GM19023 (cell line): ENCODE data around the gene GSTM4.
A peak's percentile ranks its signal among the peaks of the same experiment; 100 is the strongest.
"Not testable (repeated sequence)": the region's sequence is repeated elsewhere in the genome, so short reads cannot be mapped to it uniquely, and the experiment has no call there.

Experiments
- ATAC-seq: cut with Tn5 transposase; IDR thresholded peaks from one replicate; pipeline ENCODE4 v1.9.1; 2021; ENCODE audit warnings: mild to moderate bottlenecking, moderate library complexity; ENCODE audit not compliant: unreplicated experiment

Gene GSTM4

DNA sequence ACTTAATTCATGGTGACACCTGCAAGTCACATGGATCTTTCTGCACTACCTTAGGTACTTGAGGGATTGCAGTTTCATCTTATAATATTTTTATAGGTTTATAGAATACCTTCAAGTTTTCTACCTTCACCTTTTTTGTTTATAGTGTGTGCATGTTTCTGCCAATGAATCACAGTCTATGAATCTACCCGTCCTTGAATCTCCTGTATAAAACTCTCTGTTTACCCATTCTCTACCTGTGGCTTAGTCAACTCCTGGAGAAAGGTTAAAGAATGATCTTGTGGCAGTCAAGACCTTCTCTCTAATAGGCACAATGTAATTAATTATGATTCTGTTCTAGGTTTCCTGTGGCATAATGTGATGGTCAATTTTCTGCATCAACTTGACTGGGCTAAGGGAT is 8.8 kb downstream of the GSTM4 start:
- ATAC-seq = no peak

DNA sequence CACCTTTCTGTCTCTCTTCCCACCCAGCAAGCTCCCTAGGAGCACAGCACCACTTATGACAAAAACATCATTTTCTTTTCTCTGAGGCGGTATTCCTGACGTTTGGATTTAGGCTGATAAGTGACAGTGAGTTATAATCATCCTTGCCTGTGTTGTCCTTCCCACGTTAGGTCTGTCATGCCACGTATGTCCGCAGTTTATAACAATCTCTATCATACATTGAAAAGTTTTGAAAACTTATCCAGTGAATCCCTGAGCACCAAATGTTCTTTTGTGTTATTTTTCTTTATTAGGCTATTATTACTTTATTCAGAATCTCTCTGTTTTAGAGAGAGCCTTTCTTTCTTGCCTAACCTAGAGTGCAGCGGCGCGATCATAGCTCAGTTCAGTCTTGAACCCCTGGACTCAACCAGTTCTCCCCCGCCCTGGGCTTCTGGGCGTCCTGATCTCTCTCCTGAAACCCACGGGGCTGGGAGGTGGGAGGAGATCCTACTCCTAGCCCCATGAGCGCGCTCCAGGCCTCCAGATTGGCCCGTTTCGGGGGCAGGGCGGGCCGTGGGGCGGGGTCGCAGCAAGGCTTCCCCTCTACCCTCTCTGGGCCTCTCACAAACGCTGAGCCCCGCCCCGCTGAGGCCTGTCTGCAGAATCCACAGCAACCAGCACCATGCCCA is 11.7 kb downstream of the GSTM4 start, which contains the start of gene GSTM2:
GSTM2 (plus strand) TSS at position 606 of the 671 bp plus-strand sequence; CDS start at position 665, 59 bp downstream.
- peak; percentile 97 for ATAC-seq

DNA sequence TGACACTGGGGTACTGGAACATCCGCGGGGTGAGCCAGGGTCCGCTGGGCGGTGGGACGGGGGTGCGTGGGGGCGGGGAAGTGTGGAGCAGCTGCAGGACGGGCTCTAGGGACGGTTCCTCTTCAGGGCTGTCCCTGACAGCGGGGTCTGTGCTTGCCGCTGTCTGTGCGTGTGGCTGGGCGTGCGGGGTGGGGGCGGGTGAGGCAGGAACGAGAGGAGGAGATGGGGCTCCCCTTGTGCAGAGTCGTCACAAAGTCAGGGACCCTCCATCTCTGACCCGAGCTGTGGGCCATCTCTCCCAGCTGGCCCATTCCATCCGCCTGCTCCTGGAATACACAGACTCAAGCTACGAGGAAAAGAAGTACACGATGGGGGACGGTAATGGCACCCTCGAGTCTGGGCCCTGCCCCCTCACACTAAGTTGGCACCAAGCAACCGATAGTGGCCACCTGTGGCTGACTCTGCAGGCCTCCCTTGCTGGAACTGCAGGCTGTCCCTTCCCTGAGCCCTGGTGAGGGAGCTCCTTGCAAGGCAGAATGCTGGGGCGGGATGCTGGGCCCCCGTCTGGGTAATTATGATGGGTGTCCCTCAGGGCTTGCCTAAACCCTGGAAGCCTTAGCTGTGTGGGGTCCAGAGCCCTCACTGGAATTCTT is 12.3 kb downstream of the GSTM4 start:
- ATAC-seq = no peak

DNA sequence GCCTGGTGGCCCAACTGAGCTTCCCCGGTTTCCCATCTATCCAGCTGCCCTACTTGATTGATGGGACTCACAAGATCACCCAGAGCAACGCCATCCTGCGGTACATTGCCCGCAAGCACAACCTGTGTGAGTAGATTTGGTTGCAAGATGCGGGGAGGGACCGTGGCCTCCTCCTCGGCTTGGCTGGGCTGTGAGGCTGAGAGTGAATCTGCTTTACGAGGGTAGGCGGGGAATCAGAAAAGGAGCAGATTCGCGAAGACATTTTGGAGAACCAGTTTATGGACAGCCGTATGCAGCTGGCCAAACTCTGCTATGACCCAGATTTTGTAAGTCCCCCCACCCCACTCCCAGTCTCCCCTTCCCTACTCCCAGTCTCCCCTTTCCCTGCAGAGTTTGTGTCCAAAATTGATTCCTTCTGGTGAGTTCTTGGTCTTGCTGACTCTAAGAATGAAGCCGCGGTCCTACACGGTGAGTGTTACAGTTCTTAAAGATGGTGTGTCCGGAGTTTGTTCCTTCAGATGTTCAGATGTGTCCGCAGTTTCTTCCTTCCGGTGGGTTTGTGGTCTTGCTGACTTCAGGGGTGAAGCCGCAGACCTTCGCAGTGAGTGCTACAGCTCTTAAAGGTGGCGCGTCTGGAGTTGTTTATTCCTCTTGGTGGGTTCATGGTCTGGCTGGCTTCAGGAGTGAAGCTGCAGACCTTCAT is 13.5 kb downstream of the GSTM4 start:
- ATAC-seq = no peak

GRCh38 chr1:109669949-109670302 is 14.0 kb downstream of the GSTM4 start:
- not testable (repeated sequence) for ATAC-seq

GRCh38 chr1:109671067-109671466 is 15.2 kb downstream of the GSTM4 start:
- ATAC-seq = no peak

DNA sequence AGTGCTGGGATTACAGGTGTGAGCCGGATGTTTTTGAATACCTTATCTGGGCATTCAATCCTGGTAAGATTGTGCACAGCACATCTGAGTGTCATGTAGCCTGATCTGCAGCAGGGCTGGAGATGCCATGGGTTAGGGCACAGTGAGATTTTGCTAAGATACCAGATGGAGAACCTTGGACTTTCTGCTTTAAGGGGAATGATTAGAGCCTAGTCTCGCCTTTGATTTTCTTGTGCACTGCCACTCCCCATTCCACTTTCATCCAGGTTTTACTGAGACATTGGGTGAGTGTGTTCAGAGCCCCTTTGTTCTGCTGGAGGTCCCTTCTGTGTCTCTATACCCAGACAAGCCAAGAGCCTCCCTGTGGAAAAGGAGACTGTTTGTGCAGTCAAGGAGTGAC is 18.0 kb downstream of the GSTM4 start:
- not testable (repeated sequence) for ATAC-seq

GRCh38 chr1:109676683-109677381 is 20.9 kb downstream of the GSTM4 start:
- not testable (repeated sequence) for ATAC-seq

GRCh38 chr1:109677459-109677858 is 21.6 kb downstream of the GSTM4 start:
- ATAC-seq = no peak

DNA sequence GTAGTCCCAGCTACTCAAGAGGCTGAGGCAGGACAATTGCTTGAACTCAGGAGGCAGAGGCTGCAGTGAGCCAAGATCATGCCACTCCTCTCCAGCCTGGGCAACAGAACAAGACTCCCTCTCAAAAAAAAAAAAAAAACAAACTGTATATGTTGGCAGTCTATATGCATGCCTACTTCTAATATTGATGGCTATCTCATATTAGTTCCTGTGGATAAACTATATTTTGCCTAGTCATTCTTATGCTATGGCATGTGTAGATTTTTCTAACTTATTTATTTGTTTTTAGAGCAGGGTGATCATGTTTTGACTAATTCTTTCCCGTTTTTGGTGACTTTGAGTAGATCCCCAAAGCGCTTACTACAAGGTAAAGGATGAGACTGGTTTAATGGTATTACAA is 22.7 kb downstream of the GSTM4 start:
- ATAC-seq = not testable (repeated sequence)

DNA sequence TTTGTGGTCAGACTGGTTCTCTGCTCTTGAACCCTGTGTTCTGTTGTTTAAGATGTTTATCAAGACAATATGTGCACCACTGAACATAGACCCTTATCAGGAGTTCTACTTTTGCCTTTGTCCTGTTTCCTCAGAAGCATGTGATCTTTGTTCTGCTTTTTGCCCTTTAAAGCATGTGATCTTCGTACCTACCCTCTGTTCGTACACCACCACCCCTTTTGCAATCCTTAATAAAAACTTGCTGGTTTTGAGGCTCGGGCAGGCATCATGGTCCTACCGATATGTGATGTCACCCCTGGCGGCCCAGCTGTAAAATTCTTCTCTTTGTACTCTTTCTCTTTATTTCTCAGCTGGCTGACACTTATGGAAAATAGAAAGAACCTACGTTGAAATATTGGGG is 28.9 kb downstream of the GSTM4 start:
- ATAC-seq = not testable (repeated sequence)

- not testable (repeated sequence) for ATAC-seq
Measured at GRCh38 chr1:109685399-109685798, 29.5 kb downstream of the GSTM4 start.

DNA sequence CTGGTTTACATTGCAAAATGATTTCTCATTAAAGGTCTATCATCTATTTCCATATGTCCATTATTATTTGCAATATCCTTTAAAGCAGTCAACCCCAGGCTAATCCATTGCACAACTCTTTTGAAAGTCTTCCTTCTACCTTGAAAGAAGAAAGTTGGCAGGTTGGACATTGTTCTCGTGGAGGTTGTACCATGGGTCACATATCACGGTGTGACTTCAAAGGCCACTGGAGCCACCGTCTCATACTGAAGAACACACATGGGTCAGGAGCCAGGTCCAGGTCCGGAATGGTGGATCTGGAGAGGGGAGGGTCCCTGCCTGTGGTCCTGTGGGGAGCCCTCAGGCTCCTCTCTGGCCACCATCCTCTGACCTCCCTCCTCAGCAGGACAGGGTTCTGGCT is 30.0 kb downstream of the GSTM4 start:
- not testable (repeated sequence) for ATAC-seq

DNA sequence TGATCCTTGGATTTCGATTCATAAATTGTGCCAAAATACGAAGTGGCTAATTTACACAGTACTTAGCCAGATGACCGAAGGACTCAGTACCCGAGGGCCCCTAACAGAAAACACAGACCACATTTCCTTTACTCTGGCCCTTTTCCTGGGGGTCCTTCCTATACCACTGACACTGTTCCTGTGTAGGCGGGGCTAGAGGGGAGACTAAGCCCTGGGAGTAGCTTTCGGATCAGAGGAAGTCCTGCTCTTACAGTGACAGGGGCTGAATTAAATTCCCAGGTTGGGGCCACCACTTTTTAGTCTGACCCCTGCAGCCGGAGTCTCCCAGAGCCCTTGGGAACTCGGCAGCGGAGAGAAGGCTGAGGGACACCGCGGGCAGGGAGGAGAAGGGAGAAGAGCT is 31.2 kb downstream of the GSTM4 start:
- ATAC-seq = not testable (repeated sequence)

DNA sequence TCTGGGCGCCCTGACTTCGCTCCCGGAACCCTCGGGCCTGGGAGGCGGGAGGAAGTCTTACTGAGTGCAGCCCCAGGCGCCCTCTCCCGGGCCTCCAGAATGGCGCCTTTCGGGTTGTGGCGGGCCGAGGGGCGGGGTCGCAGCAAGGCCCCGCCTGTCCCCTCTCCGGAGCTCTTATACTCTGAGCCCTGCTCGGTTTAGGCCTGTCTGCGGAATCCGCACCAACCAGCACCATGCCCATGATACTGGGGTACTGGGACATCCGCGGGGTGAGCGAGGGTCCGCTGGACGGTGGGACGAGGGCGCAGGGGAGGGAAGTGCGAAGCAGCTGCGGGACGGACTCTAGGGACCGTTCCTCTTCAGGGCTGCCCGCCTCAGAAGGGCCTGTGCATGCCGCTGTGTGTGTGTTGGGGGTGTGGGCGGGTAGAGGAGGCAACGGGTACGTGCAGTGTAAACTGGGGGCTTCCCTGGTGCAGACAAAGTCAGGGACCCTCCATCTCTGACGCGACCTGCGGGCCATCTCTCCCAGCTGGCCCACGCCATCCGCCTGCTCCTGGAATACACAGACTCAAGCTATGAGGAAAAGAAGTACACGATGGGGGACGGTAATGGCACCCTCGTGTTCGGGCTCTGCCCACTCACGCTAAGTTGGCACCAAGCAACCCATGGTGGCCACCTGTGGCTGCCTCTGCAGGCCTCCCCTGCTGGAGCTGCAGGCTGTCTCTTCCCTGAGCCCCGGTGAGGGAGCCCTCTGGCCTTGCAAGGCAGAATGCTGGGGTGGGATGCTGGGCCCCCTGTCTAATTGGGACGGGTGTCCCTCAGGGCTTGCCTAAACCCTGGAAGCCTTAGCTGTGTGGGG is 32.0 kb downstream of the GSTM4 start, which contains the start of gene GSTM1:
GSTM1 (plus strand) TSS at position 177 of the 859 bp plus-strand sequence; CDS start at position 234, 57 bp downstream.
- ATAC-seq = no peak

GRCh38 chr1:109689844-109690405 is 34.0 kb downstream of the GSTM4 start:
- ATAC-seq = no peak

DNA sequence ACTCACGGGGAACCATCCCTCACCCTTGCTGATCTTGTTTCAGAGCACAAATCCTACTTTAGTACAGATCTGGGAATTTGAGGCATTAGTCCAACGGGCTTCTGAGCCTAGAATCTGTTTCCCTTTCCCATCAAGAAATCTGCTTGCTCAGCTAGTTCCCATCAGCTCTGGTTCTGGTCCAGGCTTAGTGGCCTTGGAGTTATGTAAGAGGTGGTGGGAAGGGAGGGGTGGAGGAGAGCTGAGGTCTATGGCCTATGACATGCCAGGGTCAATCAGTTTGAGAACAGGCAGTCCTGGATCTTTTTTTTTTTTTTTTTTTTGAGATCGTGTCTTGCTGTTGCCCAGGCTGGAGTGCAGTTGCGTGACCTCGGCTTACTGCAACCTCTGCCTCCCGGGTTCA is 35.9 kb downstream of the GSTM4 start:
- no peak for ATAC-seq

DNA sequence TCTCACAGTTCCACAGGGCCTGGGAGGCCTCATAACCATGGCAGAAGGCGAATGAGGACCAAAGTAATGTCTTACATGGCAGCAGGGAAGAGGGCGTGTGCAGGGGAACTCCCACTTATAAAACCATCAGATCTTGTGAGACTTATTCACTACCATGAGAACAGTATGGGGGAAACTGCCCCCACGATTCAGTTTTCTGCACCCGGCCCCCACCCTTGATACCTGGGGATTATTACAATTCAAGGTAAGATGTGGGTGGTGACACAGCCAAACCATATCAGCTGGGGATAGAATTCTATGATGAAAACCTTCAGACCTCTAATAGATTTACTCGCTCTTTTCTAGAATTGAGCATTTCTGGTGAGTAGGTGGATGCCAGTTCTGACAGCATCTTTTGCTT is 38.5 kb downstream of the GSTM4 start:
- ATAC-seq = not testable (repeated sequence)

DNA sequence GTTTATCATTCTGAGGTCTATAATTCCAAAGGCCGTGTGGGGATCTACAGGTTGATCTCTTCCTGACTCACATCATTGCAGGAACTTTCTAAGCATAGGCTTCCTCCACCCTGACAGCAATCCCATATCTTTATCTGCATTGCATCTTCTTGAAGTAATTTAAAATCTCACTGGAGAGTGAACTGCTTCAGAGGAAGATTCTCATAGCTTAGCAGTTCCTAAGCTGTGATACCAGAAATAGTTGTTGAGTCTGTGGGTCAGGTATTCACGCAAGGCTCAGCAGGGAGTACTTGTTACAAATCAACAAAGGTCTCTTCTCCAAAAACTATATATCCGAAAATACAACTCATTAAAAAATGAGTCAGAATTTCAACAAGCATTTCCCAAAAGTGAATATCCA is 39.2 kb downstream of the GSTM4 start:
- not testable (repeated sequence) for ATAC-seq

DNA sequence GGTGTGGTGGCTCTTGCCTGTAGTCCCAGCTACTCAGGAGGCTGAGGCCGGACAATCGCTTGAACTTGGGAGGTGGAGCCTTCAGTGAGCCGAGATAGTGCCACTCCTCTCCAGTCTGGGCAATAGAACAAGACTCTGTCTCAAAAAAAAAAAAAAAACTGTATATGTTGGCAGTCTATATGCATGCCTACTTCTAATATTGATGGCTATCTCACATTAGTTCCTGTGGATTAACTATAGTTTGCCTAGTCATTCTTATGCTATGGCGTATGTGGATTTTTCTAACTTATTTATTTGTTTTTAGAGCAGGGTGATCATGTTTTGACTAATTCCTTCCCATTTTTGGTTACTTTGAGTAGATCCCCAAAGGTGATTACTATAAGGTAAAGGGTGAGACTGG is 41.2 kb downstream of the GSTM4 start:
- no peak for ATAC-seq
